ENCODE results near the gene ALG14. TPM values are rescaled to one million over a fixed set of nuclear protein-coding genes. Genes with fewer than 3 reads are reported as not detected.
"Not testable (repeated sequence)": the region's sequence is repeated elsewhere in the genome, so short reads cannot be mapped to it uniquely, and the experiment has no call there.

Gene ALG14
- total RNA-seq, 4 donors from 2014 or later, result 1.5 to 4.6 (median 3.2) TPM

DNA sequence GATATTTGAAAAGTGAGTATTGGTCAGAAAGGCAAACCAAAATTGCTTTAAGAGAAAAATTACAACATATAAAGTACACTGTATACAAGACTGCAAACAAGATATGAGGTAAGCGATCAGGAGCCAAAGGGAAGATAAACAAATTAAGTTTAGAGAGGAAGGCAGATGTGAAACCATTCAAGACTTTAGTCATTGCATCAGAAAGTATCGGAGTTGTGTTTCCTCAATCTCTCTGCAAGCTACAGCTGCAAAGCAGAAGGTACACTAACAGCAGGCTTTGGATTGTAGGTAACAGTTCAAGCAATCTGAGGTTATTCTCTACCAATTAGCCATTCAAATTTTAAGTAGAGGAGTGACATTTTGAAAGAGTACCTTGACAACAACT lies 23.1 kb upstream of the ALG14 start:
- DNase-seq, result no peak
- Histone ChIP-seq H3K27ac (no peak overlapping the region), H3K36me3 (no peaks in the 10 kb centered on the region), H3K4me1 (no peaks in the 10 kb centered on the region), H3K9me3 (no peaks in the 10 kb centered on the region), H3K4me3 (replicated peaks in 1 of 3) (no peak overlapping the region), H3K27me3 (no peaks in the 10 kb centered on the region)
- TF ChIP-seq, protein P1, sequence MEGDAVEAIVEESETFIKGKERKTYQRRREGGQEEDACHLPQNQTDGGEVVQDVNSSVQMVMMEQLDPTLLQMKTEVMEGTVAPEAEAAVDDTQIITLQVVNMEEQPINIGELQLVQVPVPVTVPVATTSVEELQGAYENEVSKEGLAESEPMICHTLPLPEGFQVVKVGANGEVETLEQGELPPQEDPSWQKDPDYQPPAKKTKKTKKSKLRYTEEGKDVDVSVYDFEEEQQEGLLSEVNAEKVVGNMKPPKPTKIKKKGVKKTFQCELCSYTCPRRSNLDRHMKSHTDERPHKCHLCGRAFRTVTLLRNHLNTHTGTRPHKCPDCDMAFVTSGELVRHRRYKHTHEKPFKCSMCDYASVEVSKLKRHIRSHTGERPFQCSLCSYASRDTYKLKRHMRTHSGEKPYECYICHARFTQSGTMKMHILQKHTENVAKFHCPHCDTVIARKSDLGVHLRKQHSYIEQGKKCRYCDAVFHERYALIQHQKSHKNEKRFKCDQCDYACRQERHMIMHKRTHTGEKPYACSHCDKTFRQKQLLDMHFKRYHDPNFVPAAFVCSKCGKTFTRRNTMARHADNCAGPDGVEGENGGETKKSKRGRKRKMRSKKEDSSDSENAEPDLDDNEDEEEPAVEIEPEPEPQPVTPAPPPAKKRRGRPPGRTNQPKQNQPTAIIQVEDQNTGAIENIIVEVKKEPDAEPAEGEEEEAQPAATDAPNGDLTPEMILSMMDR (IDR thresholded peaks at IDR 0.05), result no peak
- no peak for TF ChIP-seq POLR2A (IDR thresholded peaks at IDR 0.05)
- intact Hi-C loops (cut with DNase I), result no loop called here
- 81 to 86% methylated on average over 2 of the region's 2 CpGs for WGBS, 2 donors

DNA sequence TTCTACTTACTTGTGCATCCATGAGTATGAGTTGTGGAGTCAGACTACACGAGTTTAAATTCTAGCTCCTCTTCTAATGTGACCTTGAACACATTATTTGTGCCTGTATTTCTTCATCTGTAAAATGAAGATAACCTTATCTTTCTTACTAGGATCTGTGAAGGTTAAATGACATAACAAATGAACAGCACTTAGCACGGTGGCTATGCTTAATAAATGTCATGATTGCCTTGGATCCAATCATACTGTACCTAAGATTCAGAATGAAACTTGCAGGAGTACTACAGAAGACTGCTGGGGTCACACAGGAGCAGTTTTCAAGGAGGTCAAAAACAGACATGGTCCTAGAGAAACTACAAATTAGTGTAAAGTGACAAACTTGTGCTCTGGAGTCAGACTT lies 22.2 kb upstream of the ALG14 start:
- TF ChIP-seq POLR2A (IDR thresholded peaks at IDR 0.05), result no peak
- TF ChIP-seq, protein P1 (IDR thresholded peaks at IDR 0.05), result no peak
- intact Hi-C loops (cut with DNase I), result no loop called here
- H3K4me3 ChIP-seq (replicated peaks in 1 of 3), result no peak overlapping the region
- no peak for DNase-seq
- no peaks in the 10 kb centered on the region for H3K4me1 ChIP-seq
- H3K27ac ChIP-seq, result no peak overlapping the region
- no peaks in the 10 kb centered on the region for H3K9me3 ChIP-seq
- H3K27me3 ChIP-seq, result no peaks in the 10 kb centered on the region
- no peaks in the 10 kb centered on the region for H3K36me3 ChIP-seq
- 71% methylated on average over 2 of the region's 2 CpGs for WGBS, 2 donors

DNA sequence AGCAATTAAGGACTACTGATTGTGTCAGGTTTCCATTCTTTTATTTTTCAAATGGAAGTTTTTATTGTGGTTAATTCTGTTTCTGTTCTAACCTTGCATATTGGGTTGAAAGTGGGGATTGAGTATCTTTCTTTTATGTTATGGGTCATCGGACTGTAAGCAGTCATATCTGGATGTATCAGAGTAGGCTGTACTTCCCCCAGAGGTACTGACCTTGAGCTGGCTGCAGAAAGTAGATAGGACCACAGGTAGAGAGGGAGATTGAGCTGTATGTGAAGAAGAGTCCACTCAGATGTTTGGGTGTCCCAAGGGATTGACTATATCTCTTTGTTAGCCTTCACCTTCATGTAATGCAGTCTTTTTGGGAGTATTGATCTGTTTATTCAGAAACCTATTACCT lies 20.5 kb upstream of the ALG14 start:
- TF ChIP-seq POLR2A (IDR thresholded peaks at IDR 0.05), result no peak
- TF ChIP-seq, protein P1 (IDR thresholded peaks at IDR 0.05), result no peak
- Histone ChIP-seq H3K27me3 (no peaks in the 10 kb centered on the region), H3K9me3 (no peaks in the 10 kb centered on the region), H3K36me3 (no peaks in the 10 kb centered on the region), H3K4me1 (no peaks in the 10 kb centered on the region), H3K27ac (no peak overlapping the region), H3K4me3 (replicated peaks in 1 of 3) (no peak overlapping the region)
- intact Hi-C loops (cut with DNase I), result no loop called here
- no peak for DNase-seq
- 50 to 88% methylated on average over 1 of the region's 1 CpG for WGBS, 2 donors

DNA sequence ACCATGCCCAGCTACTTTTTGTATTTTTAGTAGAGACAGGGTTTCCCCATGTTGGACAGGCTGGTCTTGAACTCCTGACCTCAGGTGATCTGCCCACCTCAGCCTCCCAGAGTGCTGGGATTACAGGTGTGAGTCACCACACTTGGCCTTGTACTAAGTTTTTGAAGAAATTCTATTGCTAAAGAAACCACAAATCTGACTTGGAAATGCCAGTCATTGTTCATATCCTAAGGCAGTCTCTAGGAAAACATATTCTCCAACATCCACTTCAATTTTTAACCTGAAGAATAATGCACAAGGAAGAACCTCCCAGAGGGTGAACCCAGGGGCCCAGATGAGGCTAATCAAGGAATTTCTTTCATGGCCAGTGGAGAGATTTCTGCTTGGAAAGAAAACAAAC lies 20.1 kb upstream of the ALG14 start:
- DNase-seq; H3K9me3 ChIP-seq; H3K4me3 ChIP-seq (replicated peaks in 1 of 3); H3K4me1 ChIP-seq; H3K36me3 ChIP-seq; intact Hi-C loops (cut with DNase I); H3K27me3 ChIP-seq; H3K27ac ChIP-seq: not testable (repeated sequence)

DNA sequence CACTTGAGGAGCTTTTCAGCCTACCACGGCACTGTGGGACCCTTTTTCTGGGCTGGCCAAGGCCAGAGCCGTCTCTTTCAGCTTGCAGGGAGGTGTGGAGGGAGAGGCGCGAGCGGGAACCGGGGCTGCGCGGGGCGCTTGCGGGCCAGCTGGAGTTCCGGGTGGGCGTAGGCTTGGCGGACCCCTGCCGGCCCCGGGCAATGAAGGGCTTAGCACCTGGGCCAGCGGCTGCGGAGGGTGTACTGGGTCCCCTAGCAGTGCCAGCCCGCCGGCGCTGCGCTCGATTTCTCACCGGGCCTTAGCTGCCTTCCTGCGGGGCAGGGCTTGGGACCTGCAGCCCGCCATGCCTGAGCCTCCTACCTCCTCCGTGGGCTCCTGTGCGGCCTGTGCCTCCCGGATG lies 18.5 kb upstream of the ALG14 start:
- H3K27me3 ChIP-seq; H3K36me3 ChIP-seq; intact Hi-C loops (cut with DNase I); H3K9me3 ChIP-seq; H3K4me3 ChIP-seq (replicated peaks in 1 of 3); DNase-seq; H3K27ac ChIP-seq; H3K4me1 ChIP-seq: not testable (repeated sequence)
- 78 to 87% methylated on average over 3 to 15 of the region's 28 CpGs for WGBS, 2 donors

DNA sequence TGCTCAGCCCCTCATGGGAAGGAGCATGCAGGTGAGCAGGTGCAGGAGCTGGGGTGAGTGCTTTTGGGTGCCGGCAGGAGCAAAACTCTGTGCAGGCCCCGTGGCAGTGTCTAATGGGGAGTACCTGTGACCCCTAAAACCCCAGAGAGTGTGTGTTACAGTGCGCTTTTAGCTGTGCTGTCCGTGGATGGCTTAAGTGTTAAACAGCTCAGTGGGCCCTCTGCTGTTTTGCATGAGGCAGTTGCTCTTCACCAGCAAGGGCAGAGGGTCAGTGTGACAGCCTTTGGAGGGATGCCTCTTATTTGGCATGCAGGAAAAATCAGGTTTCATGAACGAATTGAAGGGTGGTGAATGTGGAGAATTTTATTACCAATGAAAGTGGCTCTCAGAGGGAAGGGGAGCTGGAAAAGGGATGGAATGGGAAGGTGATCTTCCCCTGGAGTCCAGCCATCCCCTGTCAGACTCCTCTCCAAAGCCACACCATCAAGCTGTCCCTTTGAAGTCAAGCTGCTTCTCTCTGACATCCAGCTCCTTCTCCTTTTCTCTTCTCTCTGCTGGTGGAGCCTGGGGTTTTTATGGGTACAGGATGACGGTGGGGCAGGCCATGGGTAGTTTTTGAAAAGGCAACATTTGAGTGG lies 17.0 kb upstream of the ALG14 start:
- 94 to 97% methylated on average over 6 of the region's 6 CpGs for WGBS, 2 donors
- no peaks in the 10 kb centered on the region for H3K36me3 ChIP-seq
- no peak for DNase-seq
- no peaks in the 10 kb centered on the region for H3K4me1 ChIP-seq
- H3K27ac ChIP-seq, result no peak overlapping the region
- H3K27me3 ChIP-seq, result no peaks in the 10 kb centered on the region
- TF ChIP-seq, protein P1 (IDR thresholded peaks at IDR 0.05), result no peak
- TF ChIP-seq POLR2A (IDR thresholded peaks at IDR 0.05), result no peak
- H3K4me3 ChIP-seq (replicated peaks in 1 of 3), result no peak overlapping the region
- no peaks in the 10 kb centered on the region for H3K9me3 ChIP-seq
- intact Hi-C loops (cut with DNase I), result loop anchor here (10.0 kb wide), 1 partner anchor 145 kb away; the partner anchor contains the start of gene RWDD3

Data from thyroid gland (tissue), 4 donors.